ENCODE data around the gene ZNF593OS.

ZNF593OS gene

DNA sequence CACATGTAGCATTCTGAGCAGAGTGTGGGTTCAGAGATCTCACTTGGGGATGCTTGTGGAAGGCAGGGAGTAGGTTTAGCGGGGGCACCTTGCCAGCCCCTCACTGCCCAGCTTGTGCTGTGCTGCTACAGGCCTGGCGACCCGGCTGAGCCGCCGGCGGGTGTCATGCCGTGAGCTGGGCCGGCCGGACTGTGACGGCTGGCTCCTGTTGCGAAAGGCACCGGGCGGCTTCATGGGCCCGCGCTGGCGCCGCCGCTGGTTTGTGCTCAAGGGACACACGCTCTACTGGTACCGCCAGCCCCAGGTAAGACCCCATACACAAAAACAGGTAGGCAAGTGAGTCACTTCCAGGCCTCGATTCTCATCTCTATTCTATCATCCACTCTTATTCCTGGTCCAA, 13.3 kb upstream of the ZNF593OS start:
- no peak for DNase-seq (ENCODE audit: extremely low read depth in 1 of 2, low read depth in 1 of 2)

DNA sequence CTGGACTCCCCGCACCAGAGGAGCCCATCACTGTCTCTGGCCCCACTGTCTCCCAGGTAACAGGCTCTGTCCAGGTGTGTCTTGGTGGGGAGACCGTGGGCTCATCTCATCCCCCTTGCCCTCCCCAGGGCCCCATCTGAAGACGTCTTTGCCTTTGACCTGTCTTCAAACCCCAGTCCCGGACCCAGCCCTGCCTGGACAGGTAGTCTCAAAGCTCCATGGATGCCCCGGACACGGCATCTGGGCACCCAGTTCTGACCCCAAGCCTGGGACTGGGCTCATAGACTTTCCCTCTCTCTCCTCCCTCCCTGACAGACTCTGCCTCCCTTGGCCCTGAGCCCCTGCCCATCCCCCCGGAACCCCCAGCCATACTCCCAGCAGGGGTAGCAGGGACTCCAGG, 12.5 kb upstream of the ZNF593OS start:
- no peak for DNase-seq (ENCODE audit: extremely low read depth in 1 of 2, low read depth in 1 of 2)

DNA sequence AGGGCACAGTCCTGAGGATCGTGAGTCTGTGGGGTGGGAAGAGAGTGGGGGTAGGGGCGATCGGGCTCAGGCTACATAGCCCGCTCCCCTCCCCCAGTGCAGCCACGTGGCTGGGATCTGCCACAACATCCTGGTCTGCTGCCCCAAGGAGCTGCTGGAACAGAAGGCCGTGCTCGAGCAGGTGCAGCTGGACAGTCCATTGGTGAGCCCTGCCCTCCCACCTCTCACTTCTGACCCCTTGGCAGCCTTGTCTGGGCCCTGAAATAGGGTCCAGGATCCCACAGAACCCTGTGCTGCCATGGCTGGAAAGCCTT, 10.7 kb upstream of the ZNF593OS start:
- DNase-seq (ENCODE audit: extremely low read depth in 1 of 2, low read depth in 1 of 2): no peak

DNA sequence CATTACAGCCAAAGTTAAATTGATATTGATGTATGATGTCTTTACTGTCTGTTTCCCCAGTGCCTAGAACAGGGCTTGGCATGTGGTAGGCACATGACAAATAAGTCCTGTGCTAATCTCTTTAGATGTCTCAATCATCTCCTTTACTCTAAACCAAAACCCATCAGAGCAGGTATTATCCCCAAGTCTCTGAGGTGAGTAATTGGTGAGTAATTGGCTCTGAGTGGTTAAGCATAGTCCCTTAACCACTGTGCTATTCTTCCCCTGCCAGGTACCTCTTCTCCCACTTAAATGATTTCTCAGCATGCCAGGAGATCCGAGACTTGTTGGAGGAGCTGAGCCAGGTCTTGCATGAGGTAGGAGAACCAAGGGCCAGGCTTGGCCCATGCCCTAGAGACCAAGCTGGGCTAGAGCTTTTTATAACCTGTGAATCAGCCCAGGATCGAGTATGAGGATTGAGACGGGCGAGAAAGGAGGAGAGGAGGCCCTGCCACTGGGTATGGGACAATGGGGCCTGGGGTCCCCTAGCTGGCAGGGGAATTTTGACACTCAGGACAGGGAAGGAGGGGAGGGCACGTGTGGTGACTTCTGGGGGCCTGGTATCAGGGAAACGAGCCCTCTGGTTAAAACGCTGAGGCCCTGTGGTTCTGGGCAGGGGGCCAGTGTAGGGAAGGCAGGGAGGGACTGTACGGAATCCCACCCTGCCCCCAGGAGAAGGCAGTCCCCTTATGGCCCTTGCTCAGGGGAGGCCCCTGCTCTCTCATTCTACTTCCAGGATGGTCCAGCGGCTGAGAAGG, 10.2 kb upstream of the ZNF593OS start:
- no peak for DNase-seq (ENCODE audit: extremely low read depth in 1 of 2, low read depth in 1 of 2)

DNA sequence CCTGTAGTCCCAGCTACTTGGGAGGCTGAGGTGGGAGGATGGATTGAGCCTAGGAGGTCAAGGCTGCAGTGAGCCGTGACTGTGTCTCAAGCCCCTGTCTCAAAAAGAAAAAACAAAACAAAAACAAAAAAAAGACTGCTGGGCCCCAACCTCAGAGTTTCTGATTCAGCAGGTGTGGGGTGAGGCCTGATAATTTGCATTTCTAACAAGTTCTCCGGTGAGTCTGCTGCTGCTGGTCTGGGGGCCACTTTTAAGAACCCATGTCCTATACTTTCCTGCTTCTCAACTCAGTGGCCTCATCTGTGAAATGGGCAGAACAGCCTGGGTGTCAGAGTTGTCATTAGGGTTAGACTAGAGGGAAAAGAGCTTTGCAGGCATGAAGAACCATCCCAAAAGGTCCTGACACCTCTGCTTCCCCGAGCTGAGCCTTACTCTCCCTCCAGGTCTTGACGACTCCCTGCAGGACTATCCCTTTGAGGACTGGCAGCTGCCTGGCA, 8.4 kb upstream of the ZNF593OS start:
- no peak for DNase-seq (ENCODE audit: extremely low read depth in 1 of 2, low read depth in 1 of 2)

DNA sequence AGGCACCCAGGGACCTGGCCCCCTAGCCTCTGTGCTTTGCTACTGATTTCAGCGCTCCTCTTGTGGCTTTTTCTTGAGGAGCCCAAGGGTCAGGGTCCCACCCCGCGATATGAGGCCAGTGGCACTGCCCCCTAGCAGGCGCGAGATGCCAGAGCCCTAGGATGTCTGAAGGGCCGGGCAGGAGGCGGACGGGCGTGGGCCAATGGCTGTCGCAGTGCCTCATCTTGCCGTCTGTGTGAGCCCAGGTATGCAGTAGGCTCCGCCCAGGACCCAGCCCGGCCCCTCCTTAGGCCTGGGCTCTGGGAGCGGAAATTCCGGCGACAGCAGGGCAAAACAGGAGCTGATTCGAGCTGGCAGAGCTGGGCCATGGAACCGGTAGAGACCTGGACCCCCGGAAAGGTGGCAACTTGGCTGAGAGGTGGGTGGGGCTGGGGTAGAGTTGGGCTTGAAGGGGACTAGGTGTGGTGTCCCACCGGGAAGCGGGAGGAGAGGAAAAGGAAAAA, 5.6 kb upstream of the ZNF593OS start, which contains the start of gene CNKSR1:
Gene CNKSR1 (plus strand): TSS at position 310 of the 503 bp plus-strand sequence. CDS start 57 bp downstream, at position 367.
- DNase-seq (ENCODE audit: extremely low read depth in 1 of 2, low read depth in 1 of 2): no peak

DNA sequence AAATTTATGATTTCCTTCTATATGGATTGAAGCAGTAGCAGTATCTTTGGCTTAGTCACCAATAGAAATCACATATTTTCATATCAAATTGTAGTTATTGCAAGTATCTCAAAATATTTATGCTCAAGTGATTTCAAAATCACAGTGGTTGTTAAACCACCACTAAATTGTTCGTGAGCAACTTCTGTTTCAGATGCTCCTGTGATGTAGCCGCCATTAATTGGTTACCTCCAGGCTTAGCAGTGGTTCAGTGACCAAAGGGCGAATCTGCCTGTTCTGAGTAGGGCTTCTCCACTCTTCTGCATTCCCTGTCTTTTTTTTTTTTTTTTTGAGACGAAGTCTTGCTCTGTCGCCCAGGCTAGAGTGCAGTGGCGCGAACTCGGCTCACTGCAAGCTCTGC, 3.7 kb upstream of the ZNF593OS start:
- DNase-seq (ENCODE audit: extremely low read depth in 1 of 2, low read depth in 1 of 2): no peak

DNA sequence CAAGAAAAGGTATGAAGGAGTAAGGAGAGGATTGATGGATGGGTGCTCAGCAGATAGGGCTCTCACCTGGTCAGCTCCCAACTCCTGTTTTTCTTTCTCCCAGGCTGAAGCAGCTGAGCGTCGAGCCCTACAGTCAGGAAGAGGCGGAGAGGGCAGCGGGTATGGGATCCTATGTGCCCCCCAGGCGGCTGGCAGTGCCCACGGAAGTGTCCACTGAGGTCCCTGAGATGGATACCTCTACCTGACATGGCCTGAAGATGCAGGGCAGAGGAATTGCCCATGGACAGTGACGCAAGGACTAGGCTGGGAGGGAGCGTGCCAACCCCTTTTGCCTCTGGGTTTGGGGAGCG, 1.2 kb downstream of the ZNF593OS start:
- no peak for DNase-seq (ENCODE audit: extremely low read depth in 1 of 2, low read depth in 1 of 2)

DNA sequence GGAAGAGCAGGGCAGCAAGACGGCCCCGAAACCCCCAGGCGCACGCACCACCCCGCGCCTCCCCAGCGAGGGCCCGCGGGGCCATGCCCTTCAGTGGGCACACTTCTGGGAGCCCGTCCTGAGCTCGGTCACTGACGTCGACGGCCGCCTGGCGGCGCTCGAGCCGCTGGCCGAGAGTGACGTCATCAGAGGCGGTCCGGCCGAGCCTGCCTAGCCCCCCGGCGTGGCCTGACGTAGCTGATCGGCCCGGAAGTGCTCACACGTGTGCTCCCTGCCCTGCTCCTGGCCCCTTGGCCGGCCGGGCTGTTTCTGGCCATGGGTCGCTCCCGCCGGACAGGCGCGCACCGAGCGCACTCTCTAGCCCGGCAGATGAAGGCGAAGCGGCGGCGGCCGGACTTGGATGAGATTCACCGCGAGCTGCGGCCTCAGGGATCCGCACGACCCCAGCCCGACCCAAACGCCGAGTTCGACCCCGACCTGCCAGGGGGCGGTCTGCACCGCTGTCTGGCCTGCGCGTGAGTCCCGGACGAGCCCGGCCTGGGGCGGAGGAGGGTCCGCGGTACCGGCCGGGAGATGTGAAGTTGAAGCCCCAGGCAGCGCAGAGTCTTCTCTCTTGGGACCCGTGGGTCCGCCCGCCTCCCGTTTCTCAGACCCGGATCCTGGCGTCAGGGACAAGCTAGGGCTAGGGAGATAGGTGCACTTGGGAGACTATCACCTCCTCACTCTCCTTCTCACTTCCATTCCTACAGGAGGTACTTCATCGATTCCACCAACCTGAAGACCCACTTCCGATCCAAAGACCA, 1.8 kb downstream of the ZNF593OS start, which contains the start of gene ZNF593:
Gene ZNF593 (plus strand): TSS at position 240 of the 803 bp plus-strand sequence. CDS start 76 bp downstream, at position 316.
- DNase-seq (ENCODE audit: extremely low read depth in 1 of 2, low read depth in 1 of 2): peak; percentile 87 to 88

DNA sequence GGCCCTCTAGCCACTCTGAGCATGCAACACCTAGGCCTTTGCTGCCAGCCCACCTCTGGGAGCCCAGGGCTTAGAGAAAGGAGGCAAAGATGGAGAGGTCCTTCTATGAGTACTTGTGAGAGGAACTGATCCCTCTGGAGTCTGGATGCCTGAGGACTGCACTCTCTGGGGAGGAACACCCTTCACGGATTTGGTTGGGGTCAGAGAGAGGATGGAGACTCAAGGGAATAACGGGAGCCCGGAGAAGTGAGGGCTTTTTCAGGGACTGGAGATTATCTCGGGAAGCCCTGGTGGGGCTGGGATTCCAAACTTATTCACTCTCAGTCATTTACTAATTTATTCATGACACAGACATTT, 2.5 kb downstream of the ZNF593OS start:
- no peak for DNase-seq (ENCODE audit: extremely low read depth in 1 of 2, low read depth in 1 of 2)

DNA sequence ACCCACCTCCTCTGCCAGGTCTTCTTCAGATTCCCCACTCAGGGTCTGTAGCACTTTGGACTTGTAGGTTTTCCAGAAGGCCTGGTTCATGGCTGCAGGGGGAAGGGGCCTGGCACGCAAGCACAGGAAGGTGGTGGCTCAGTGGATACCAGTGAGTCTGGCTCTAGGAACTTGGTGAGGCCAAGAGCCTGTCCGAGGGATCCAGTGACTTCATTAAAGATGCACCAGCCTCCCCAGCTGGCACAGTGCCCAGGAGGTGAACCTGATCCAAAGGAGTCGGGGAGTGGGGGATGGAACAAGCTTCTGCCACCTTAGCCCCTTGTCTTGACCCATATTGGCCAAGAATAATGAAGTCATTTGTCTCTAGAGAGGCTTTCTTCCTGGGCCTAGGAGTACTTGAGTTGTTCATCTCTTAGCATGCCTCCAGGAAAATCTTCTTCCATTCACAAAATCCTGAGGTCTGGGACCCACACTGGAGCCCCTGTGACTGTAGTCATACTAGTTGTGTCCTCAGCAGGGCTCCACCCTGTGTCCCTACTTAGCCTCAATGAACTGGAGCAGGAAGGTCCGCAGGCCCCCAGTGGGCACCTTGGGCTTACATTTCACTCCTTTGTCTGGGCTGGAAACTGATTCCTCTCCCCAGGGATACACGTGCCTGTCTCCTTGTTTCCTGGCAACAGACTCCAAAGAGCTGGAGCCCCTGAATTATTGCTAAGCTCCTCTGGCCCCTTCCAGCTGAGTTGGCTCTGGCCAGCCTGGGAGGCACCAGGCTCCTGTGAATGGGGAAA, 3.0 kb downstream of the ZNF593OS start, which contains the start of gene C1orf232:
Gene C1orf232 (minus strand): TSS at position 554 of the 788 bp plus-strand sequence. CDS start 464 bp downstream, at position 90.
- no peak for DNase-seq (ENCODE audit: extremely low read depth in 1 of 2, low read depth in 1 of 2)

DNA sequence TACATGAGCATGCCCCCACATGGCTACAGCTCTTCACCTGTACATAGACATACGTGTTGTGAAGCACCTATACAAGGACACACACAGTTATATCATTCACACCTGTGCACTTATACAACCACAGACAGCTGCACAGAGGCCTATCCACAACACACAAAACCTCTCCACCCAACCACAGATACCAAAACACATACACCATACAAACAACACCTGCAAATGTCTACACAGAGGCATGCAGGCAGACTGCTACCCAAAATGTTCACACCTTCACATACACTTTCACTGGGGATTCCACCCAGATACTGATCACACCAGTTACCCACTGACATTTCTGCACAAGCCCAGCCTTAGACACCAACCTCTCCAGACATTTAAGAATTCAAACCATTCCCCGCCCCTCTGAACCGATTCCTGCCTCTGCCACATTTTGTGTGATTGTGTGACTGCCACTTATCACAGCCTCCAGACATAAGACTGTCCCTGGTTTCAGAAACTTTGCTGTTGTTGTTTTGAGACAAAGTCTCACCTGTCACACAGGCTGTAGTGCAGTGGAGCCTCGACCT, 4.8 kb downstream of the ZNF593OS start:
- no peak for DNase-seq (ENCODE audit: extremely low read depth in 1 of 2, low read depth in 1 of 2)

DNA sequence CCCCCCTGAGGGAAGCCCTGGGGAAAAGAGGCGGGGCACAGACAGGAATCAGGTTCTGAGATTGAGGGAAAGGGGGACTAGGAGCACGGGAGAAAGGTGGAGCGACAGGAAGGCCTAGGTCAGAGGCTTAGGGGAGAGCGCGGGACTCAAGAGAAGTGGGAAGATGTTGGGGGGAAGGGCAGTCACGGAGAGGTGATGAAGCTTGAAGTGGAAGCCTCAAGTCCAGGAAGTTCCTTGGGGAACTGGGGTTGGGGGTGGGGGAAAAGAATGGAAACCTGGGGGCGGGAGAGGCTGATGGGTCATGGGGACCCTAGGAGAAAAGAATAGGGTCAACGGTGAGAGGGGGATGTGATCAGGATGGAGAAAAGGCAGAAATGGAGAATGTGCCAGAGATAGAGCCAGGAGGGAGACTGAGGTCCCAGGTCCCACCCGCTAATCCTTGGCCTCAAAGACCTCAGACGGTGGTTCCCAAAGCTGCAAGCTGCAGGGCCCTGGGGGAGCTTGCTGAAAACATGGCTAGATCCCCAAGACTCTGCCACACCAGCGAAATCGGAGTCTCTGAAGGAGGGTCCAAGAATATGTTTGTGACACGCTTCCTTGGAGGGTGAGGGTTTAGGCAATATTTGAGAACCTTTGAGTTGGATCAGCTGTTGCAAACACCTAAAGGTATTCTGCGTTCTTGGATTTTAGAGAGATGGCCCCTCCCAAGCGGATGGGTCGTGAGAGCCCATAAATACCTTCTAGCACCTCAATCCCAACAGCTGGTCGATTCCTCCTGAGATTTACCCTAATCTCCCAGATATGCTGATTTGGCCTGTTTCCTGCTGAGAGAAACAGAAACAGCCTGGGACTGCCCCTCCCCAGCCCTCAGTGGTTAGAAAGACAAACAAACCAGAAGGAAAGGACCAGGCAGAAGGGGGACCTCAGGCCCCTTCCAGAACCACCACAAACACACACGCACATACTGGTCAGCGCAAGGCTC, 6.5 kb downstream of the ZNF593OS start:
- no peak for DNase-seq (ENCODE audit: extremely low read depth in 1 of 2, low read depth in 1 of 2)

DNA sequence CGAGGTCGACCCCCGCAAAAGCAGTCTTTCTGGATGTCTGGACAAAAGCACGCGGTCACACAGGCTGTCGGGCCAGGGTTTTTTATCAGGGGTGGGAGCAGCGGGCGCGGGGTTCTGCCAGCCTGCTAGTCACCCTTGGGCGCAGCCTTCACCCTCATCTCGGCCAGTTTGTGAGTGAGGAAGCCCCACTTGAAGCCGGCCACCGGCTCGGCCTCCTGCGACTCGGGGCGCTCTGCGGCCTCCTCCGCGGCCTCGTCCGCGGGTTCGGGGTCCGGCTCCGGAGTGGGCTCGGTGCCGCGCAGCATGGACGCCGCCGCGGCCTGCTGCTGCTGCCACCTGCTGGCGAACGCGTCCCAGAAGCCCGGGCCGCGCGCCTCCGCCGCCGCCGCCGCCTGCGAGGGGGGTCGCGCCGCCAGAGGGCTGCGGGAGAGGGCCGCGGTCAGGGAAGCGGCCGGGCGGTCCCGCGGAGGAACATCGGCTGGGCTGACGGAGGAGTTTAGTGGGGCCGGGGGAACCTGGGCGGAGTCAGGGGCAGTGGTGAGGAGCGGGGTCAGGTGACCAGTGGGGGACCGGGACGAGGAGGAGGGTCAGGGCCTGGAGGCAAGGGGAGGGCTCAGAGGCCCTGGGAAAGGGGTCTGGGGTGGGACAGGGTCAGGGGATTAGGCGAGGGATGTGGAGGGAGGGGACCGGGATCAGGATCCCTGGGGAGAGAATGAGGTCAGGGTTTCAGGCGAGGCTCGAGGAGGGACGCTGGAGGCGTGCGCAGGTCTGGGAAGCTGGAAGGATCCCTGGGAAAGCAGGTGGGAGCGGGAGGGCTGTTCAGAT, 7.4 kb downstream of the ZNF593OS start:
- peak in 1 of 2 donors; percentile 11 for DNase-seq (ENCODE audit: extremely low read depth in 1 of 2, low read depth in 1 of 2)

DNA sequence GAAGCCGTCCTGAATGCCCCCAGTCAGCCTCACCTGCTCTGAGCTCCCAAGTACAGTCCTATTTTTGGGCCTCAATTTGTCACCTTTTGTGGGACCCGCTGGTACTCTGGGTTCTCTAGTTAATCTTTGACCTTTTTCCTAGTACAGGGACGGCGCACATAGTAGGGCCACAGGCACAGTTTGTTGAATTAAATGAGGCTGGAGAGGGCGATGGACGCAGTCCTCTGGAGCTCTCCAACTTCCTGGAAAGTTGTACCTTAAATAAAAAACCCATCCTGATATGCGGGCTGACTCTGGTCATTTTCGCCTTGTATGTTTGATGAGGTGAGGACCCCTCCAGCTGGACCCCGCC, 8.0 kb downstream of the ZNF593OS start:
- no peak for DNase-seq (ENCODE audit: extremely low read depth in 1 of 2, low read depth in 1 of 2)

DNA sequence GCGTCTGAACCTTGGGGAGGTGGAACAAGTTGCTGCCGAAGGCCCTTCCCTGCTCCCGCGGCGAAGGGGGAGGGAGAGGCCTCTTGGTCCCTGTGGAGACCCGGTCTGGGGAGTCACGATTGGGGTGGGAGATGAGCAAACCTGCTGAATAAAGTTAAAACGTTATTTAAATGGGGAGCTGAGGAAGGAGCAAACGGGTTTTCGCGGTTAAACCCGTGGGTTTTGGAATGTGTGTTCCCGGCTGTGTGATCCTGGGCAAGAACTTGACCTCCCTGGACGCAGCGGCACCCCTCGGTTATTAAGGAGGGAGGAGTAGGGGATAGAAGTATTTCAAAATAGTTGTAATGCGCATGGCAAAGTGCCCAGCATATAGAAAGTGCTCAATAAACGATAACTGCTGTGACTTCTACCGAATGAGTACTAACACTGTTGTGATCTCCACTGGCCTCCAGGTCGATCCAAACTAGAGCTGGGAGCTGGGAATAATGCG, 9.4 kb downstream of the ZNF593OS start:
- DNase-seq (ENCODE audit: extremely low read depth in 1 of 2, low read depth in 1 of 2): no peak

DNA sequence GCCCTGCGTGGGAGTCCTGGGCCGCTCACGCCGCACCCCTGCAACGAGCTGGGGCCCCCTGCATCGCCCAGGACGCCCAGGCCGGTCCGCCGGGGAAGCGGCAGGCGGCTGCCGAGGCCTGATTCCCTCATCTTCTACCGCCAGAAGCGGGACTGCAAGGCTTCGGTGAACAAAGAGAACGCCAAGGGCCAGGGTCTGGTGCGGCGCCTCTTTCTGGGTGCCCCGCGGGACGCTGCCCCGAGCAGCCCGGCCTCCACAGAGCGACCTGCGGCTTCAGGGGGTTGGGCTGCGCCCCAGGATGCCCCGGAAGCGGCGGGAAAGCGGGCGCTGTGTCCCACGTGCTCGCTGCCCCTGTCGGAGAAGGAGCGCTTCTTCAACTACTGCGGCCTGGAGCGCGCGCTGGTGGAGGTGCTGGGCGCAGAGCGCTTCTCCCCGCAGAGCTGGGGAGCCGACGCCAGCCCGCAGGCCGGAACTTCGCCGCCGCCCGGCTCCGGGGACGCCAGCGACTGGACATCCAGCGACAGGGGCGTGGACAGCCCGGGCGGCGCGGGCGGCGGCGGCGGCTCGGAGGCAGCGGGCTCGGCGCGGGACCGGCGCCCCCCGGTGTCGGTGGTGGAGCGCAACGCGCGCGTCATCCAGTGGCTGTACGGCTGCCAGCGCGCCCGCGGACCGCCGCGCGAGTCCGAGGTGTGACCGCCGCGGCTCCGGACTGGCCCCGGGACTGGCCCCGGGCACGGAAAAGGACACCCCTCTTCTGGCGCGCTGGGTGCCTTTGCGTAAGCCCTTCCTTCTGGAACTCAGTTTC, 10.0 kb downstream of the ZNF593OS start:
- DNase-seq (ENCODE audit: extremely low read depth in 1 of 2, low read depth in 1 of 2): peak; percentile 18 to 37

Data from stimulated activated CD8-positive, alpha-beta memory T cell treated with anti-CD3 and anti-CD28 coated beads, Interleukin-7, amount 100 ng/mL, for 48 hours (primary cell).